BE2C (cell line): Measurements from ENCODE around the gene MTA1.

Source experiments
- DNase-seq: peaks from one replicate; pipeline ENCODE4 v3.0.0-alpha.2; 2020
- H3K27me3 ChIP-seq: fragments of 250-450 bp; sonication (Bioruptor Pico); 2 replicates; pipeline ENCODE4 v1.5.1; 2020; ENCODE audit warnings: mild to moderate bottlenecking
- H3K36me3 ChIP-seq: fragments of 250-450 bp; sonication (Bioruptor Pico); 2 replicates; pipeline ENCODE4 v1.5.1; 2020; ENCODE audit warnings: mild to moderate bottlenecking
- H3K4me1 ChIP-seq: fragments of 250-450 bp; sonication (Bioruptor Pico); 2 replicates; pipeline ENCODE4 v1.5.1; 2020
- H3K4me3 ChIP-seq: 2 replicates; pipeline ENCODE4 v1.5.1; 2011; ENCODE audit warnings: low read depth, low read length
- H3K9me3 ChIP-seq: fragments of 250-450 bp; sonication (Bioruptor Pico); 2 replicates; pipeline ENCODE4 v1.5.1; 2020
- TF ChIP-seq, protein P1 (sequence below): IDR thresholded peaks from 2 replicates; pipeline ENCODE4 v1.5.1; 2012; ENCODE audit warnings: mild to moderate bottlenecking, low read depth, low read length

The MTA1 gene

DNA sequence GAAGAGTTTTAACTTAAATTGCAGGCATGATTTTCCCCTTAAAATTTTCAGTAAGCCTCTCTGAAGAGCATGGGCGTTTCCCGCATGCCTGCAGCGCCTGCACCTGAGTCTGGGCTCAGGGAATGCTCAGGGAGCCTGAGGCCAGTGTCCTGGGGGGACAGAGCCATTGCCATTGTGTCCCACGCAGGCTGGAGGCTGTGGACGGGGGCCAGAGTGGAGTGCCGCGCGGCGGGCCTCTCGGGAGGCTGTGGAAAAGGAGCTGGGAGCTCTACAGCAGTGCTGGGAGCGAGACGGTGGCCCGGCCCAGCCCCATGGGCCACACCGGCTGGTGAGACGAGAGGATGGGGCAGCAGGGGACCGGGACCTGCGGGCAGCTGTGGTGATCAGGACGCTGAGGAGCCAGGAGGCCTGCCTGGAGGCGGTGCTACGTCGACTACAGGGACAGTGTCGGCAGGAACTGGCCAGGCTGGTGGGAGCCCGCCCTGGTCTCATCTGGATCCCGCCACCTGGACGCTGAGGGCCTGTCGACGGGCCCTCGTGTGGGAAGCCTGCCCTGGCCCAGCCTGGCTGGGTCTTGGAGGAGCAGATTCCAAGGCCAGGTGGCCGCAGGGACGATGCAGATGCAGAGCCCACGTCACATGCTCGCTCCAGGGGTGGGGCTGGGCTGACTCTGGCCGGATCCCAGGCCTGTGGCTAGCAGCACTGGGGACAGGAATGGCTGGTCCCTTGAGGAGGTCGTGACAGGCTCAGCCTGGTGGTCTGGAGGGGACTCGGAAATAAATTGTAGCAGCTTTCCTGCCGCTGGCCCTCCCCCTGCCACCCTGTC is 79.0 kb downstream of the MTA1 start:
- TF ChIP-seq, protein P1, sequence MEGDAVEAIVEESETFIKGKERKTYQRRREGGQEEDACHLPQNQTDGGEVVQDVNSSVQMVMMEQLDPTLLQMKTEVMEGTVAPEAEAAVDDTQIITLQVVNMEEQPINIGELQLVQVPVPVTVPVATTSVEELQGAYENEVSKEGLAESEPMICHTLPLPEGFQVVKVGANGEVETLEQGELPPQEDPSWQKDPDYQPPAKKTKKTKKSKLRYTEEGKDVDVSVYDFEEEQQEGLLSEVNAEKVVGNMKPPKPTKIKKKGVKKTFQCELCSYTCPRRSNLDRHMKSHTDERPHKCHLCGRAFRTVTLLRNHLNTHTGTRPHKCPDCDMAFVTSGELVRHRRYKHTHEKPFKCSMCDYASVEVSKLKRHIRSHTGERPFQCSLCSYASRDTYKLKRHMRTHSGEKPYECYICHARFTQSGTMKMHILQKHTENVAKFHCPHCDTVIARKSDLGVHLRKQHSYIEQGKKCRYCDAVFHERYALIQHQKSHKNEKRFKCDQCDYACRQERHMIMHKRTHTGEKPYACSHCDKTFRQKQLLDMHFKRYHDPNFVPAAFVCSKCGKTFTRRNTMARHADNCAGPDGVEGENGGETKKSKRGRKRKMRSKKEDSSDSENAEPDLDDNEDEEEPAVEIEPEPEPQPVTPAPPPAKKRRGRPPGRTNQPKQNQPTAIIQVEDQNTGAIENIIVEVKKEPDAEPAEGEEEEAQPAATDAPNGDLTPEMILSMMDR: no peak
- Histone ChIP-seq H3K9me3 (no peaks in the 10 kb centered on the region), H3K36me3 (no peaks in the 10 kb centered on the region), H3K4me1 (peaks cover 12% of the 10 kb centered on the region), H3K4me3 (no peak overlapping the region), H3K27me3 (no peaks in the 10 kb centered on the region)
- DNase-seq: peak; percentile 54

DNA sequence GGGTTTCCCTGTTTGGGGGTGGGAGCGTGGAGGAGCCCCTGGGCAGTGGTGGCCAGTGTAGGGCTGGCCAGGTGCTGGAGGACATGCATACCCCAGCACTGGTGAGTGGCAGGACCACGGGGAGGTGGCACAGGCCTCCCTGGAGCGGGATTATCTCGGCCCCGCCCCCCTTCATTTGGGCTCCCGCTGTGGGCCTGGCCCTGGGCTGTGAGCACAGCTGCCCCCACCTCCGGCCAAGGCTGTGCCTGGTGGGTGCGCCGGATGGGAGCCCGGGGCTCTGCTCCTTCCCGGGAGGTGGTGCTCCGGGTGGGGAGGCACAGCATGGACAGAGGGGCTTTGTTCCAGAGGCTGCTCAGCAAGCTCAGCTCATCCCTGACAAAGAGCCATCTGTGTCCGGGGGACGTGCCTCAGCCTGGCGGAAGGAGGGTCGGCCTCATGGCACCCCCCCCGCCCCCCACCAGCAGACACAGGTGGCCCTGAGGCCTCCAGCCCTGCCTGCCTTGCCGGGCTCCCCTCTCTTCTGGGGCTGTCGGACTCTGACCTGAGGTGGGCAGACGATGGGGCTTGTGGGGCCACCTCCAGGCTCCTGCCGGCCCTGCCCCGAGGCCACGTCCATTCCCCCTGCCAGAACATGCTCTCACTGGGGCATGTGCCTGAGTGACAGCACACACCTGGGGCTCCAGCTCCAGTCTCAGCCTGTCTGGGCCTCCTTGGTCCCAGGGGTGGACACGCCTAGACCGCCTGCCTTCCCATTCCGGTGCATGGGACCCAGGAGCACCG is 79.8 kb downstream of the MTA1 start:
- Histone ChIP-seq H3K4me1 (peaks cover 12% of the 10 kb centered on the region), H3K36me3 (no peaks in the 10 kb centered on the region), H3K9me3 (no peaks in the 10 kb centered on the region), H3K27me3 (no peaks in the 10 kb centered on the region), H3K4me3 (no peak overlapping the region)
- TF ChIP-seq, protein P1: no peak
- peak; percentile 41 for DNase-seq

DNA sequence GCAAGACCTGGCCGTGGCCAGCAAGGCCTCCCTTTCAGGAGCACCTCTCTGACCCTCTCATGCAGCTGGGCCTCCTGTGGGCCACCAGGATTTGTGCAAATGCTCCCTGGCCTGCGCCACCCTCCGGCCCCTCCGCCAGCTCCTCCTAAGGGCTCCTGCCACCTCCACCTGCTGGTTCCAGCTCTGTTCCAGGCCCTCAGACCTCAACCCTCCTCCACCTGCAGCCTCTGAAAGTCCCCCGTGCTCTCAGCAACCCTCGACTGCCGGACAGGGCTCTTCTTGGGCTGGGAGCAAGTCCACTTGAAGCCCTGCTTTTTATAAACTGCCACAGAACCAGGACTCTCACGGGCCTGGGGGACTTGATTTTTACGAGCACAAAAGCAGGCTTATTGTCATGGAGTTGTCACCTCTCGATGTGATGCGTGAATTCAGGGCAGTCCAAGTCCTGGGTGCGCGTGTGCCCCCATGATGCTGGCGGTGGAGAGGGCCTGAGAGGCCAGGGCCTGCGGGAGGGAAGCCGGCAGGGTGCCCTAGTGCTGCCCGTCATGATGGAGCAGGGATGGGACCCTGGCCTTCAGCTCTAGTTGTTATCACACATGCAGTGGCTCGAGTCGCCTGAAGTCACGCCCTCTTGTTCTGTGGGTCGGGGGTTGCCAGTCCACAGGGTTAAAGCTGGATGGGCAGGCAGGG is 80.6 kb downstream of the MTA1 start:
- H3K27me3 ChIP-seq: no peaks in the 10 kb centered on the region
- H3K36me3 ChIP-seq: no peaks in the 10 kb centered on the region
- peaks cover 12% of the 10 kb centered on the region for H3K4me1 ChIP-seq
- no peaks in the 10 kb centered on the region for H3K9me3 ChIP-seq
- no peak overlapping the region for H3K4me3 ChIP-seq
- TF ChIP-seq, protein P1: no peak
- DNase-seq: no peak

DNA sequence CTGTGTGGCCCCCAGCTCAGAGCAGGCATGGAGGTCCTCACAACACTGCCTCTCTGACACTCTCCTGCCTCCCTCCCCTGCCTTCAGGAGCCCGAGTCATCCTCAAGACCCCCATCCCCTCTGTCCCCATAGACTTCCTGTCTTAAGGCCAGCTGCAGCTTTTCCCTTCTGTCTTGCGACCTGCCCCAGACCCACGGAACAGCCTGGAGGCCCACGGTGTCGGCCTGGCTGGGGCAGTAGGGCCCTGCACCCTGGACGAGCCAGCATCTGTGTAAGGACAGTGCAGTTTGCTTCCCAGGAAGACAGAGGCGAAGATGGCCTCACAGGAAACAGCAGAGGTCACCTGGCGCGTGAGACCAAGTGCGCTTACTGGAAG is 81.1 kb downstream of the MTA1 start:
- no peak for DNase-seq
- Histone ChIP-seq H3K27me3 (no peaks in the 10 kb centered on the region), H3K9me3 (no peaks in the 10 kb centered on the region), H3K36me3 (no peaks in the 10 kb centered on the region), H3K4me1 (peaks cover 12% of the 10 kb centered on the region), H3K4me3 (no peak overlapping the region)
- TF ChIP-seq, protein P1: no peak

DNA sequence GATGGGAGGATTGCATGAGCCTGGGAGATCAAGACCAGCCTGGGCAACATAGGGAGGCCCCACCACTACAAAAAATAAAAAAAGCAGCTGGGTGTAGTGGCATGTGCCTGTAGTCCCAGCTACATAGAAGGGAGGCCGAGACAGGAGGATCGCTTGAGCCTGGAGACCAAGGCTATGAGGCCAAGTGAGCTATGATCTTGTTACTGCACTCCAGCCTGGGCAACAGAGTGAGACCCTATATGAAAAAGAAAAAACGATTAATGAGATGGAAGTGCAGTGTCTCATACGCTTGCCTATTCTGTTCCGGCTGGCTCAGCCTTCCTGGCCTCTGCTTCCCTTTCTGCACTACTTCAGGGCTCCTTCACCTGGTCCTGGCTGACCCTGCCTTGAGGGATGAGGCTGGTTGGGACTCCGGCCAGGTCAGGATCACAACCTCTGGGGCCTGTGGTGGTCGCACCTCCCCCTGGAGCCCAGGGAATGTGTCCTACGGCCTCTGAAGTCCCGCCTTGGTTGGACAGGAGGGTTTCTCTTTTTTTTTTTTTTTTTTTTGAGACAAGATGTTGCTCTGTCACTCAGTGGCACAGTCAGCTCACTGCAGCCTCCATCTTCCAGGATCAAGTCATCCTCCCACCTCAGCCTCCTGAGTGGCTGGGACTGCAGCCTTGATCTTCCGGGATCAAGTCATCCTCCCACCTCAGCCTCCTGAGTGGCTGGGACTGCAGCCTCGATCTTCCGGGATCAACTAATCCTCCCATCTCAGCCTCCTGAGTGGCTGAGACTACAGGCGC is 82.1 kb downstream of the MTA1 start:
- peaks cover 12% of the 10 kb centered on the region for H3K4me1 ChIP-seq
- no peak for DNase-seq
- no peak overlapping the region for H3K4me3 ChIP-seq
- H3K27me3 ChIP-seq: no peaks in the 10 kb centered on the region
- TF ChIP-seq, protein P1: no peak
- H3K36me3 ChIP-seq: no peaks in the 10 kb centered on the region
- no peaks in the 10 kb centered on the region for H3K9me3 ChIP-seq
